ENCODE results near the gene SORD.
A peak's percentile ranks its signal among the peaks of the same experiment; 100 is the strongest.
"Not testable (repeated sequence)": the region's sequence is repeated elsewhere in the genome, so short reads cannot be mapped to it uniquely, and the experiment has no call there.

SORD gene

GRCh38 chr15:45025627-45026026 is 2.6 kb downstream of the SORD start:
- not testable (repeated sequence) for DNase-seq

GRCh38 chr15:45026651-45027190 is 3.7 kb downstream of the SORD start:
- DNase-seq, result no peak

GRCh38 chr15:45027220-45027619 is 4.2 kb downstream of the SORD start:
- DNase-seq, result no peak

- DNase-seq, result no peak
Measured at GRCh38 chr15:45030743-45031142, 7.7 kb downstream of the SORD start.

GRCh38 chr15:45031522-45032028 is 8.6 kb downstream of the SORD start:
- not testable (repeated sequence) for DNase-seq

GRCh38 chr15:45032501-45032900 is 9.5 kb downstream of the SORD start:
- DNase-seq, result not testable (repeated sequence)

GRCh38 chr15:45034087-45034486 is 11.1 kb downstream of the SORD start:
- DNase-seq, result not testable (repeated sequence)

- DNase-seq, result not testable (repeated sequence)
Measured at GRCh38 chr15:45034600-45035375, 11.8 kb downstream of the SORD start.

- DNase-seq, result peak in 1 of 2 experiments; percentile 19
Measured at GRCh38 chr15:45036812-45037781, 14.1 kb downstream of the SORD start.

GRCh38 chr15:45037936-45038335 is 14.9 kb downstream of the SORD start:
- no peak for DNase-seq

- not testable (repeated sequence) for DNase-seq
Measured at GRCh38 chr15:45040396-45040795, 17.4 kb downstream of the SORD start.

GRCh38 chr15:45041538-45041937 is 18.5 kb downstream of the SORD start:
- DNase-seq, result not testable (repeated sequence)

- not testable (repeated sequence) for DNase-seq
Measured at GRCh38 chr15:45042859-45043258, 19.9 kb downstream of the SORD start.

GRCh38 chr15:45044270-45044669 is 21.3 kb downstream of the SORD start:
- not testable (repeated sequence) for DNase-seq

GRCh38 chr15:45048449-45048793 is 25.4 kb downstream of the SORD start:
- DNase-seq, result not testable (repeated sequence)

GRCh38 chr15:45048794-45049631 is 26.0 kb downstream of the SORD start:
- DNase-seq, result no peak

- no peak for DNase-seq
Measured at GRCh38 chr15:45050587-45050986, 27.6 kb downstream of the SORD start.

GRCh38 chr15:45052676-45053075 is 29.7 kb downstream of the SORD start:
- DNase-seq, result not testable (repeated sequence)

- DNase-seq, result not testable (repeated sequence)
Measured at GRCh38 chr15:45058690-45059675, 36.0 kb downstream of the SORD start.

GRCh38 chr15:45062301-45062700 is 39.3 kb downstream of the SORD start:
- not testable (repeated sequence) for DNase-seq

GRCh38 chr15:45064386-45064785 is 41.4 kb downstream of the SORD start:
- no peak for DNase-seq

Measured in SW 1271 (cell line).